Stimulated activated CD8-positive, alpha-beta memory T cell treated with anti-CD3 and anti-CD28 coated beads, Interleukin-12 subunit alpha, Interleukin-12 subunit beta, amount 100 ng/mL, for 24 hours (primary cell): ENCODE measurements around the gene CDKN2D.

Source experiments
- DNase-seq: peaks from one replicate; pipeline ENCODE4 v3.0.0-alpha.2; 2020; ENCODE audit errors: extremely low read depth

CDKN2D gene

GRCh38 chr19:10520652-10521318, 48.0 kb downstream of the CDKN2D start:
- no peak for DNase-seq

- DNase-seq, result no peak
Observed at GRCh38 chr19:10519421-10519820, 49.4 kb downstream of the CDKN2D start.

GRCh38 chr19:10518444-10519361, 50.1 kb downstream of the CDKN2D start:
- no peak for DNase-seq

- DNase-seq, result no peak
Observed at GRCh38 chr19:10517760-10518443, 50.9 kb downstream of the CDKN2D start.

- DNase-seq, result no peak
Observed at GRCh38 chr19:10517361-10517759, 51.4 kb downstream of the CDKN2D start, which contains the start of gene S1PR5. Gene S1PR5, minus strand, starts transcription at chr19:10517447. Its CDS starts 2,436 bp downstream, at chr19:10515011.

- DNase-seq, result no peak
Observed at GRCh38 chr19:10516671-10517286, 52.0 kb downstream of the CDKN2D start.
